ENCODE measurements around the gene MBNL2.

The MBNL2 gene

DNA sequence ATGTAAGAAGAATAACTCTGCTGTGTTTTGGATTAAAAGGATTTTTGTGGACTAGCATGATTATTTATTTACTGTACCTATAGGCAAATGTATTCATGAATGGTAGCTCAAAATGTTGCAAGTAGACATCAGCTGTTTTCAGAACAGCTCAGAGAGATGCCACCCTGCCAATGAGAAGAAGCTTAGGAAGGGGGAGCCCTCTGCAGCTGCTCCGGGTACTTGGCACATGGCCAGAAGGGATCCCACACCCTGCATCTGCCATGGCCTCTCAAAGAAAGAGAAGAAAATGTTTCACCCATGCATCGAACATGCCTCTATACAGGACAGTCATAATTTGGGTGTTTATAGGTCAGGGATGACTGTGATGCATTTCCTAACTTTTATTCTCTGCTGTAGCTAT is 30.5 kb upstream of the MBNL2 start:
- no peak for DNase-seq (ENCODE audit: low read depth in 1 of 2, low spot score in 1 of 2)
- TF ChIP-seq POLR2AphosphoS5 (IDR thresholded peaks at IDR 0.05; ENCODE audit: low read depth) (no peak), SPI1 (IDR thresholded peaks at IDR 0.05; ENCODE audit: borderline replicate concordance, low read depth) (no peak), GABPA (IDR thresholded peaks at IDR 0.05; ENCODE audit: low read depth) (no peak)
- TF ChIP-seq, protein P1, sequence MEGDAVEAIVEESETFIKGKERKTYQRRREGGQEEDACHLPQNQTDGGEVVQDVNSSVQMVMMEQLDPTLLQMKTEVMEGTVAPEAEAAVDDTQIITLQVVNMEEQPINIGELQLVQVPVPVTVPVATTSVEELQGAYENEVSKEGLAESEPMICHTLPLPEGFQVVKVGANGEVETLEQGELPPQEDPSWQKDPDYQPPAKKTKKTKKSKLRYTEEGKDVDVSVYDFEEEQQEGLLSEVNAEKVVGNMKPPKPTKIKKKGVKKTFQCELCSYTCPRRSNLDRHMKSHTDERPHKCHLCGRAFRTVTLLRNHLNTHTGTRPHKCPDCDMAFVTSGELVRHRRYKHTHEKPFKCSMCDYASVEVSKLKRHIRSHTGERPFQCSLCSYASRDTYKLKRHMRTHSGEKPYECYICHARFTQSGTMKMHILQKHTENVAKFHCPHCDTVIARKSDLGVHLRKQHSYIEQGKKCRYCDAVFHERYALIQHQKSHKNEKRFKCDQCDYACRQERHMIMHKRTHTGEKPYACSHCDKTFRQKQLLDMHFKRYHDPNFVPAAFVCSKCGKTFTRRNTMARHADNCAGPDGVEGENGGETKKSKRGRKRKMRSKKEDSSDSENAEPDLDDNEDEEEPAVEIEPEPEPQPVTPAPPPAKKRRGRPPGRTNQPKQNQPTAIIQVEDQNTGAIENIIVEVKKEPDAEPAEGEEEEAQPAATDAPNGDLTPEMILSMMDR (IDR thresholded peaks at IDR 0.05; ENCODE audit: insufficient read depth, low read length): no peak
- TF ChIP-seq, protein P2, sequence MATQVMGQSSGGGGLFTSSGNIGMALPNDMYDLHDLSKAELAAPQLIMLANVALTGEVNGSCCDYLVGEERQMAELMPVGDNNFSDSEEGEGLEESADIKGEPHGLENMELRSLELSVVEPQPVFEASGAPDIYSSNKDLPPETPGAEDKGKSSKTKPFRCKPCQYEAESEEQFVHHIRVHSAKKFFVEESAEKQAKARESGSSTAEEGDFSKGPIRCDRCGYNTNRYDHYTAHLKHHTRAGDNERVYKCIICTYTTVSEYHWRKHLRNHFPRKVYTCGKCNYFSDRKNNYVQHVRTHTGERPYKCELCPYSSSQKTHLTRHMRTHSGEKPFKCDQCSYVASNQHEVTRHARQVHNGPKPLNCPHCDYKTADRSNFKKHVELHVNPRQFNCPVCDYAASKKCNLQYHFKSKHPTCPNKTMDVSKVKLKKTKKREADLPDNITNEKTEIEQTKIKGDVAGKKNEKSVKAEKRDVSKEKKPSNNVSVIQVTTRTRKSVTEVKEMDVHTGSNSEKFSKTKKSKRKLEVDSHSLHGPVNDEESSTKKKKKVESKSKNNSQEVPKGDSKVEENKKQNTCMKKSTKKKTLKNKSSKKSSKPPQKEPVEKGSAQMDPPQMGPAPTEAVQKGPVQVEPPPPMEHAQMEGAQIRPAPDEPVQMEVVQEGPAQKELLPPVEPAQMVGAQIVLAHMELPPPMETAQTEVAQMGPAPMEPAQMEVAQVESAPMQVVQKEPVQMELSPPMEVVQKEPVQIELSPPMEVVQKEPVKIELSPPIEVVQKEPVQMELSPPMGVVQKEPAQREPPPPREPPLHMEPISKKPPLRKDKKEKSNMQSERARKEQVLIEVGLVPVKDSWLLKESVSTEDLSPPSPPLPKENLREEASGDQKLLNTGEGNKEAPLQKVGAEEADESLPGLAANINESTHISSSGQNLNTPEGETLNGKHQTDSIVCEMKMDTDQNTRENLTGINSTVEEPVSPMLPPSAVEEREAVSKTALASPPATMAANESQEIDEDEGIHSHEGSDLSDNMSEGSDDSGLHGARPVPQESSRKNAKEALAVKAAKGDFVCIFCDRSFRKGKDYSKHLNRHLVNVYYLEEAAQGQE (IDR thresholded peaks at IDR 0.05; ENCODE audit: insufficient replicate concordance, low read depth): no peak
- H3K27me3 ChIP-seq (ENCODE audit: insufficient read depth, poor library complexity, severe bottlenecking): peaks cover 16% of the 10 kb centered on the region
- H3K4me3 ChIP-seq (replicated peaks; ENCODE audit: insufficient read depth, low read length): no peak overlapping the region
- no peak overlapping the region for H3K27ac ChIP-seq (replicated peaks)

DNA sequence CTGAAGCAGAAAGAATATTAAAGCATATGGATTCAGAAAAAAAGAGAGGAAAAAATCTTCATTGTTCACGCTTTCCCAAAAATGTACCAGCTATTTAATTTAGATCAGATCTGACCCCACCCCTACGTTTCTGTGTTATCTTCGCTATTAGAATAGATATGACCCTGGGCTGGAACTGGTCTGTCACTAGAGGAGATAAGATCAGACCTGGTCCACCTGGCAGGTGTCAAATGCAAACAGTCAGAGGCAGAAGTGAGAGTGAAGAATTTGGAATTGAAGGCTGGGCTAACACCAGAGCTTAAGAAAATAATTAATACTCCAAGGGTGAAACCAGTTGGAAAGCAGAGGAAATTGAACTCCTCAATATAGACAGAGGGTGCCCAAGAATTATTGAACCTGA is 30.0 kb upstream of the MBNL2 start:
- no peak for DNase-seq (ENCODE audit: low read depth in 1 of 2, low spot score in 1 of 2)
- Histone ChIP-seq H3K27me3 (ENCODE audit: insufficient read depth, poor library complexity, severe bottlenecking) (peaks cover 17% of the 10 kb centered on the region), H3K27ac (replicated peaks) (no peak overlapping the region), H3K4me3 (replicated peaks; ENCODE audit: insufficient read depth, low read length) (no peak overlapping the region)
- TF ChIP-seq, protein P1 (IDR thresholded peaks at IDR 0.05; ENCODE audit: insufficient read depth, low read length): no peak
- no peak for TF ChIP-seq SPI1 (IDR thresholded peaks at IDR 0.05; ENCODE audit: borderline replicate concordance, low read depth)
- TF ChIP-seq POLR2AphosphoS5 (IDR thresholded peaks at IDR 0.05; ENCODE audit: low read depth): no peak
- TF ChIP-seq, protein P2 (IDR thresholded peaks at IDR 0.05; ENCODE audit: insufficient replicate concordance, low read depth): no peak
- no peak for TF ChIP-seq GABPA (IDR thresholded peaks at IDR 0.05; ENCODE audit: low read depth)

DNA sequence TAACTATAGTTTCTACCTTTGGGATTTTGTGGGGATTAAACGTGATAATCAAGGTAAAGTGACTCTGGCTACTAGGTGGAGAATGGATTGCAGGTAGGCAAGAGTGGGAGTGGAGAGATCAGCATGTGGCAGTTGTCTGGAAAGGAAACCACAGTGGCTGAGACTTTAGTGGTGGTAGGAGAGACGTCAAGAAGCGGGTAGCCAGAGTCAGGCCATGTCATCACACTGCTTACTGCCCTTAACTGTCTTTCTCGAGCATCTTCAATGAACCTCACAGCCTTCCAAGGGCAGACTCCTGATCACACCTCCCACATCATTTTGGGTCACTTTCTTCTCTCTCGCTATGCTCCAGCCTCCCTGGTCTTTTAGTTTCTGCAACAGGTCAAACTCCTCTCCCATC is 28.6 kb upstream of the MBNL2 start:
- DNase-seq (ENCODE audit: low read depth in 1 of 2, low spot score in 1 of 2): no peak
- Histone ChIP-seq H3K27ac (replicated peaks) (no peak overlapping the region), H3K27me3 (ENCODE audit: insufficient read depth, poor library complexity, severe bottlenecking) (peaks cover 16% of the 10 kb centered on the region), H3K4me3 (replicated peaks; ENCODE audit: insufficient read depth, low read length) (no peak overlapping the region)
- TF ChIP-seq, protein P1 (IDR thresholded peaks at IDR 0.05; ENCODE audit: insufficient read depth, low read length): no peak
- TF ChIP-seq POLR2AphosphoS5 (IDR thresholded peaks at IDR 0.05; ENCODE audit: low read depth): no peak
- TF ChIP-seq, protein P2 (IDR thresholded peaks at IDR 0.05; ENCODE audit: insufficient replicate concordance, low read depth): no peak
- no peak for TF ChIP-seq GABPA (IDR thresholded peaks at IDR 0.05; ENCODE audit: low read depth)

Measured in HL-60 (cell line).